ENCODE results near the gene SORBS1. TPM values are rescaled to one million over a fixed set of nuclear protein-coding genes. Genes with fewer than 3 reads are reported as not detected.

The SORBS1 gene
- total and polyA plus RNA-seq, 2 of the 13 experiments (the other 11 are each of a cell fraction or from before 2014, with no cell fraction given) = 16.8 to 39.8 TPM

DNA sequence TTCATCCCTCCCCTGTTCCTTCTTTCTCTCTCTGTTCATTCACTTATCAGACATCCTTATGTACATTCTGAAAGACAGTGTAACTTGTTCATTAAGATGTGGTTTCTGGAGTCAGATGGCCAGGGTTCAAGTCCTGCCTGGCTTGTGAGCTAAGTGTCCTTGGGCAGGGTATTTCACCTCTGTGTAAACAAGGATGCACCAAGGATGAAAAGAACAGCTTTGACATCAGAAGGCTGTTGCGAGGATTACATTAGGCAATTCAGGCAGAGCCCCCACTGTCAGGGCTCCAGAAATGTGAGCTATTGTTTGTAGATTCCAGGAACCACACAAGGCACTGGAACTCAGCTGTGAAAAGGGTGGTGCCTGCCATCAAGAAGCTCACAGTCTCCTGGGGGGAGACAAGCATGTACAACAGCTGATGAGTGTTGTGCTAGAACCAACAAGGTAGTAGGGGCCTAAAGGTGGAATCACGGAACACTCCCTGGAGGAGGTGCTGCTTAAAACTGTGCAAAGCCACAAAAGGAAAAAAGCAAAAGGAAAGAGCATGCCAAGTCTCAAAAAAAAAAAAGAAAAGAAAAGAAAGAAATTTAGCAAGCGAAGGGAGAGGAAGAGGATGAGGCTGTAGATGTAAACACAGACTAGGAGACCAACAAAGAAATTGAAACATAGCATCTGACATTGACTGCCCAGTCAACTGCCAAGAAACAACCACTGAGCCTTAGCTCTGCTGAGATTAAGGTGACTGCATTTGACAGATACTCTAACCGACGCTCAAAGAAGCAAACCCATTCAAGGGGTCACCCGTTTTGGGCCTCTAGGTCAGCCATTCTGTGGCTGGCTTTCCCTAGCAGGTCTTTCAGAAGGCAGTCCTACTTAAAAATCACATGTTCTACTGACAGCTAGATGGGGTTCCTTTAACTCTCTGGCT lies 282.8 kb downstream of the SORBS1 start (continued):
- TF ChIP-seq, protein P1, sequence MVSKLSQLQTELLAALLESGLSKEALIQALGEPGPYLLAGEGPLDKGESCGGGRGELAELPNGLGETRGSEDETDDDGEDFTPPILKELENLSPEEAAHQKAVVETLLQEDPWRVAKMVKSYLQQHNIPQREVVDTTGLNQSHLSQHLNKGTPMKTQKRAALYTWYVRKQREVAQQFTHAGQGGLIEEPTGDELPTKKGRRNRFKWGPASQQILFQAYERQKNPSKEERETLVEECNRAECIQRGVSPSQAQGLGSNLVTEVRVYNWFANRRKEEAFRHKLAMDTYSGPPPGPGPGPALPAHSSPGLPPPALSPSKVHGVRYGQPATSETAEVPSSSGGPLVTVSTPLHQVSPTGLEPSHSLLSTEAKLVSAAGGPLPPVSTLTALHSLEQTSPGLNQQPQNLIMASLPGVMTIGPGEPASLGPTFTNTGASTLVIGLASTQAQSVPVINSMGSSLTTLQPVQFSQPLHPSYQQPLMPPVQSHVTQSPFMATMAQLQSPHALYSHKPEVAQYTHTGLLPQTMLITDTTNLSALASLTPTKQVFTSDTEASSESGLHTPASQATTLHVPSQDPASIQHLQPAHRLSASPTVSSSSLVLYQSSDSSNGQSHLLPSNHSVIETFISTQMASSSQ (IDR thresholded peaks at IDR 0.05; ENCODE audit: low read depth) = peak; percentile 62; the same call in 1 of the 2 replicates
- TF ChIP-seq, protein P1 (CRISPR knock-in tag; IDR thresholded peaks at IDR 0.05; ENCODE audit: borderline replicate concordance) = peak; percentile 89
- TF ChIP-seq, protein P2, sequence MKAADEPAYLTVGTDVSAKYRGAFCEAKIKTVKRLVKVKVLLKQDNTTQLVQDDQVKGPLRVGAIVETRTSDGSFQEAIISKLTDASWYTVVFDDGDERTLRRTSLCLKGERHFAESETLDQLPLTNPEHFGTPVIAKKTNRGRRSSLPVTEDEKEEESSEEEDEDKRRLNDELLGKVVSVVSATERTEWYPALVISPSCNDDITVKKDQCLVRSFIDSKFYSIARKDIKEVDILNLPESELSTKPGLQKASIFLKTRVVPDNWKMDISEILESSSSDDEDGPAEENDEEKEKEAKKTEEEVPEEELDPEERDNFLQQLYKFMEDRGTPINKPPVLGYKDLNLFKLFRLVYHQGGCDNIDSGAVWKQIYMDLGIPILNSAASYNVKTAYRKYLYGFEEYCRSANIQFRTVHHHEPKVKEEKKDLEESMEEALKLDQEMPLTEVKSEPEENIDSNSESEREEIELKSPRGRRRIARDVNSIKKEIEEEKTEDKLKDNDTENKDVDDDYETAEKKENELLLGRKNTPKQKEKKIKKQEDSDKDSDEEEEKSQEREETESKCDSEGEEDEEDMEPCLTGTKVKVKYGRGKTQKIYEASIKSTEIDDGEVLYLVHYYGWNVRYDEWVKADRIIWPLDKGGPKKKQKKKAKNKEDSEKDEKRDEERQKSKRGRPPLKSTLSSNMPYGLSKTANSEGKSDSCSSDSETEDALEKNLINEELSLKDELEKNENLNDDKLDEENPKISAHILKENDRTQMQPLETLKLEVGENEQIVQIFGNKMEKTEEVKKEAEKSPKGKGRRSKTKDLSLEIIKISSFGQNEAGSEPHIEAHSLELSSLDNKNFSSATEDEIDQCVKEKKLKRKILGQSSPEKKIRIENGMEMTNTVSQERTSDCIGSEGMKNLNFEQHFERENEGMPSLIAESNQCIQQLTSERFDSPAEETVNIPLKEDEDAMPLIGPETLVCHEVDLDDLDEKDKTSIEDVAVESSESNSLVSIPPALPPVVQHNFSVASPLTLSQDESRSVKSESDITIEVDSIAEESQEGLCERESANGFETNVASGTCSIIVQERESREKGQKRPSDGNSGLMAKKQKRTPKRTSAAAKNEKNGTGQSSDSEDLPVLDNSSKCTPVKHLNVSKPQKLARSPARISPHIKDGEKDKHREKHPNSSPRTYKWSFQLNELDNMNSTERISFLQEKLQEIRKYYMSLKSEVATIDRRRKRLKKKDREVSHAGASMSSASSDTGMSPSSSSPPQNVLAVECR (CRISPR knock-in tag; IDR thresholded peaks at IDR 0.05; ENCODE audit: borderline replicate concordance) = peak; percentile 43; the same call in 1 of the 2 replicates
- TF ChIP-seq AKAP8 (CRISPR knock-in tag; IDR thresholded peaks at IDR 0.05) = no peak
- peak; percentile 74 for TF ChIP-seq THAP11 (CRISPR knock-in tag; IDR thresholded peaks at IDR 0.05)
- TF ChIP-seq, protein P3, sequence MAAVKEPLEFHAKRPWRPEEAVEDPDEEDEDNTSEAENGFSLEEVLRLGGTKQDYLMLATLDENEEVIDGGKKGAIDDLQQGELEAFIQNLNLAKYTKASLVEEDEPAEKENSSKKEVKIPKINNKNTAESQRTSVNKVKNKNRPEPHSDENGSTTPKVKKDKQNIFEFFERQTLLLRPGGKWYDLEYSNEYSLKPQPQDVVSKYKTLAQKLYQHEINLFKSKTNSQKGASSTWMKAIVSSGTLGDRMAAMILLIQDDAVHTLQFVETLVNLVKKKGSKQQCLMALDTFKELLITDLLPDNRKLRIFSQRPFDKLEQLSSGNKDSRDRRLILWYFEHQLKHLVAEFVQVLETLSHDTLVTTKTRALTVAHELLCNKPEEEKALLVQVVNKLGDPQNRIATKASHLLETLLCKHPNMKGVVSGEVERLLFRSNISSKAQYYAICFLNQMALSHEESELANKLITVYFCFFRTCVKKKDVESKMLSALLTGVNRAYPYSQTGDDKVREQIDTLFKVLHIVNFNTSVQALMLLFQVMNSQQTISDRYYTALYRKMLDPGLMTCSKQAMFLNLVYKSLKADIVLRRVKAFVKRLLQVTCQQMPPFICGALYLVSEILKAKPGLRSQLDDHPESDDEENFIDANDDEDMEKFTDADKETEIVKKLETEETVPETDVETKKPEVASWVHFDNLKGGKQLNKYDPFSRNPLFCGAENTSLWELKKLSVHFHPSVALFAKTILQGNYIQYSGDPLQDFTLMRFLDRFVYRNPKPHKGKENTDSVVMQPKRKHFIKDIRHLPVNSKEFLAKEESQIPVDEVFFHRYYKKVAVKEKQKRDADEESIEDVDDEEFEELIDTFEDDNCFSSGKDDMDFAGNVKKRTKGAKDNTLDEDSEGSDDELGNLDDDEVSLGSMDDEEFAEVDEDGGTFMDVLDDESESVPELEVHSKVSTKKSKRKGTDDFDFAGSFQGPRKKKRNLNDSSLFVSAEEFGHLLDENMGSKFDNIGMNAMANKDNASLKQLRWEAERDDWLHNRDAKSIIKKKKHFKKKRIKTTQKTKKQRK (IDR thresholded peaks at IDR 0.05; ENCODE audit: low read length) = no peak
- no peak for TF ChIP-seq ZNF207 (IDR thresholded peaks at IDR 0.05; ENCODE audit: borderline replicate concordance)
- peak; percentile 77; the same call in 1 of the 2 replicates for TF ChIP-seq ZNF34 (CRISPR knock-in tag; IDR thresholded peaks at IDR 0.05; ENCODE audit: borderline replicate concordance)
- TF ChIP-seq FOXK1 (CRISPR knock-in tag; IDR thresholded peaks at IDR 0.05; ENCODE audit: borderline replicate concordance, low read depth) = peak; percentile 68; the same call in 1 of the 2 replicates
- peak; percentile 83 for TF ChIP-seq HOXA3 (CRISPR knock-in tag; IDR thresholded peaks at IDR 0.05)
- TF ChIP-seq, protein P4, sequence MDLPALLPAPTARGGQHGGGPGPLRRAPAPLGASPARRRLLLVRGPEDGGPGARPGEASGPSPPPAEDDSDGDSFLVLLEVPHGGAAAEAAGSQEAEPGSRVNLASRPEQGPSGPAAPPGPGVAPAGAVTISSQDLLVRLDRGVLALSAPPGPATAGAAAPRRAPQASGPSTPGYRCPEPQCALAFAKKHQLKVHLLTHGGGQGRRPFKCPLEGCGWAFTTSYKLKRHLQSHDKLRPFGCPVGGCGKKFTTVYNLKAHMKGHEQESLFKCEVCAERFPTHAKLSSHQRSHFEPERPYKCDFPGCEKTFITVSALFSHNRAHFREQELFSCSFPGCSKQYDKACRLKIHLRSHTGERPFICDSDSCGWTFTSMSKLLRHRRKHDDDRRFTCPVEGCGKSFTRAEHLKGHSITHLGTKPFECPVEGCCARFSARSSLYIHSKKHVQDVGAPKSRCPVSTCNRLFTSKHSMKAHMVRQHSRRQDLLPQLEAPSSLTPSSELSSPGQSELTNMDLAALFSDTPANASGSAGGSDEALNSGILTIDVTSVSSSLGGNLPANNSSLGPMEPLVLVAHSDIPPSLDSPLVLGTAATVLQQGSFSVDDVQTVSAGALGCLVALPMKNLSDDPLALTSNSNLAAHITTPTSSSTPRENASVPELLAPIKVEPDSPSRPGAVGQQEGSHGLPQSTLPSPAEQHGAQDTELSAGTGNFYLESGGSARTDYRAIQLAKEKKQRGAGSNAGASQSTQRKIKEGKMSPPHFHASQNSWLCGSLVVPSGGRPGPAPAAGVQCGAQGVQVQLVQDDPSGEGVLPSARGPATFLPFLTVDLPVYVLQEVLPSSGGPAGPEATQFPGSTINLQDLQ (CRISPR knock-in tag; IDR thresholded peaks at IDR 0.05) = no peak
- TF ChIP-seq FOXJ3 (CRISPR knock-in tag; IDR thresholded peaks at IDR 0.05; ENCODE audit: borderline replicate concordance) = peak; percentile 88
